ENCODE results near the gene ADCYAP1R1. TPM values are rescaled to one million over a fixed set of nuclear protein-coding genes. Genes with fewer than 3 reads are reported as not detected.

Gene ADCYAP1R1
- polyA plus RNA-seq, 5 donors = 0.61 to 2.5 (median 1.5) TPM

DNA sequence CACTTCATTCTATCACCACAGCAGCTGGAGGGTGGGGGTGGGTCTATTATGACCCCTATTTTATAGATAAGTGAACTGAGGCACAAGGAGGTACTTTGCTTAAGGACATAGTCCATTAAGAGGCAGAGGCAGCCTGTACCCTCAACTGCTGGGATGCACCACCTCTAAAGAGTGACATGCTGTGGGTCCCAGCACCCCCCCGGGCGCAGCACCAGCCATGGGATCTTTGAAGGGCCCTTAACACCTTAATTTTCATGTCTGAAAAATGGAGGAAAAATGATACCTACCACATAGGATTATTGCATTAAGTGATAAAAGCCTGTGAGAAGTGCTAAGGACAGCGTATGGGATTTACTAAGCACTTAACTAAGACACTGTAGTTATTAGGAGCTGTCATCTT is 15.4 kb downstream of the ADCYAP1R1 start:
- no peak for DNase-seq

DNA sequence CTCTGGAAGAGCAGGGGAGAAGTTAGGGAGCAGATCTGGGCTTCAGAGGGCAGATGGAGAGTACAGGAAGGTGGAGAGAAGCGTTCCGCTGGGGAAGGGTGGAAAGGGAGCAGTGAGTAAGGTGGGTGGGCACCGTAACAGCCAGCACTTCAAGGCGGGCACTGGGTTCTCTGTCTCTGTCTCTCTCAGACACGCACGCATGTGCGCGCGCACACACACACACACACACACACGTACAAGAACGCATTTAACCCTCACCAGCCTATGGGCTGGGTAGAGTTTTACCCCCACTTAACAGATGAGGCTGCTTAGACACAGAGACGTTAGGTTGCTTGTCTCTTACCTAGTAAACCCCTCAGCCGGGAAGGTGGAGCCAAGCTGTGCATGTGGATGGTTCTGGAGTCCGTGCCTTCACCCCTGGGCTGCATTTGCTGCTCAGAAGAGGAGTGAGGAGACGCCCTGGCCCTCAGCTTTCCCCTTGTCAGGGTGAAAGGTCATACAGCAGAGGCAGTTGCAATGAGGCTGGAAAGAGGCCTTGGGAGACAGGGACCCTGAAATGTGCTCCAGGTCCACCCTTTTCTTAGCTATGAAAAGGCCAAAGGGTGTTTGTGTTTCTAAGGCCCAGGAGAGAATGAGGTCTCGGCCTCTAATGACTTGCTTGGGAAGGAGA is 16.0 kb downstream of the ADCYAP1R1 start:
- no peak for DNase-seq

DNA sequence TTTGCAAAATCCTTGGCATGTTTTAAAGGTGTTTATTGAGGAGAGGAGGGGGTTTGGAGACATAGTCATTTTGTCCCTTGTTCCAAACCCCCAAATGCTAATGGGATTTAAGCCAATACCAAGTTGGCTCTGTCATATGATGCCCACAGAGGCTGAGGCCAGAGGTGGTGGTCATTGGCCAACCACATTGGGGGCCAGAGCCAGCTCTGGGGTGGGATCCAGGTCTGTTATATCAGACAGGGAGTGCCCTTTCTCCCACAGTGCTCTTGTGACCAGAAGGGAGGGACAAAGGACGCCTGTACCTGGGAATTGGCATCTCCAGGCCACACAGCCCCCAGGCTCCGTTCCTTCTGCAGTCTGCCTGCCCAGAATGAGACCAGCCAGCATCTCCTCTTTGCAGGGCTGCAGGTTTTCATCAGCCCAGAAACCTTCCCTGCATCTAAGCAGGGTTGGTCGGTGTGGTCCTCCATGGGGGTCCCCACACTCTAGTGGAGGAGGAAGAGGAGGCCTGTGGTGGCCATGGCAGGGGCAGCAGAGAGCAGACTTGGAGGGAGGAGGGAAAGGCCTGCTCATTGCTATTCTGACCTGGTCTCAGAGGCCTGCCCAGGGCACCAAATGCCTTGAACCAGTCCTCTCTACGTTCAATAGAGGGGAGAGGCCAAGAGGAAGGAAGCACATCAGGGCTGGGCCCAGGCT is 17.9 kb downstream of the ADCYAP1R1 start:
- no peak for DNase-seq

DNA sequence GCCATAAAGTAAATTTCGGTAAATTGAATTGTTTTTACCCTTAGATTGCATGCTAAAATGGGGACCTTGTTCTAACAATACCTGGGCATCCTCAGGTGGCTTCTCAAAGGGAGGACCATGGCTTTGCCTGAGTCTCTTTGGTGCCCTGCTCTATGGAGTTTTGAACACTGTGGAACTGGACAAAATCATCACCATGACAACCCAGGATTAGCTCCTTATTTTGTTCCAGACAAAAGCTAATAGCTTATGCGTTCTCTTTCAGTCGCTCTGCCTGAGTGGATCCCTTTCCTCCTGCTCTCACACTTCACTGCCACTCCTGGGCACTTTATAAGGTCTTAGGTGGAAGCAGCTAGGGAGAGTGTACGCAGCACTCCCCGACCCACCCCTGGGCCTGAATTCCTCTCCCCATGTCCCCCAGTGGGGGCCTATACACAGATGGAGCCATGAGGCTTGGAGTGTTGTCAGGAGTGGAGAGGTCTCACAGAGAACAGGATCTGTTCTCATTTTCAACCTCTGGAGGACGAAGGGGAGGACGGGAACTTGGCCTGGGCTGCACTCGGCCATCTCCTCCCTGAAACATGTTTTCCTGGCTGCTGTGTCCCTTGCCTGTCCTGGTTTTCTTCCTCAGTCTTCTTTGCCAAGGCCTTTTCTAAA is 19.0 kb downstream of the ADCYAP1R1 start:
- no peak for DNase-seq

DNA sequence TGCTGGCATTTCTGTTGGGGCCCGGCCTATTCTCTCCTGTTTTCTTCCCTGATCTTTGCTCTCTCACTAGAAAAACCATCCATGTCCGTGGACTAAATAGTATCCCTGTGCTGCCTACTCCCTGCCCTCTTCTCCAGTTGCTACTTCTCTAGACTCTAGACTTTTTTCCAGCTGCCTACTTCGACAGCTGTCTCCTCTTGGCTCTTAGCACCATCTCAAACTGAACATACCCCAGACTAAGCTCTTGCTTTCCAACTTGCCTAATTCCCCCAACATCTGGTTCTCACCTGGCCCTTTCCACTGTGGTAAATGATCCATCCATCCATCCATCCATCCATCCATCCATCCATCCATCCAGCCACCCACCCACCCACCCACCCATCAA is 19.5 kb downstream of the ADCYAP1R1 start:
- no peak for DNase-seq

DNA sequence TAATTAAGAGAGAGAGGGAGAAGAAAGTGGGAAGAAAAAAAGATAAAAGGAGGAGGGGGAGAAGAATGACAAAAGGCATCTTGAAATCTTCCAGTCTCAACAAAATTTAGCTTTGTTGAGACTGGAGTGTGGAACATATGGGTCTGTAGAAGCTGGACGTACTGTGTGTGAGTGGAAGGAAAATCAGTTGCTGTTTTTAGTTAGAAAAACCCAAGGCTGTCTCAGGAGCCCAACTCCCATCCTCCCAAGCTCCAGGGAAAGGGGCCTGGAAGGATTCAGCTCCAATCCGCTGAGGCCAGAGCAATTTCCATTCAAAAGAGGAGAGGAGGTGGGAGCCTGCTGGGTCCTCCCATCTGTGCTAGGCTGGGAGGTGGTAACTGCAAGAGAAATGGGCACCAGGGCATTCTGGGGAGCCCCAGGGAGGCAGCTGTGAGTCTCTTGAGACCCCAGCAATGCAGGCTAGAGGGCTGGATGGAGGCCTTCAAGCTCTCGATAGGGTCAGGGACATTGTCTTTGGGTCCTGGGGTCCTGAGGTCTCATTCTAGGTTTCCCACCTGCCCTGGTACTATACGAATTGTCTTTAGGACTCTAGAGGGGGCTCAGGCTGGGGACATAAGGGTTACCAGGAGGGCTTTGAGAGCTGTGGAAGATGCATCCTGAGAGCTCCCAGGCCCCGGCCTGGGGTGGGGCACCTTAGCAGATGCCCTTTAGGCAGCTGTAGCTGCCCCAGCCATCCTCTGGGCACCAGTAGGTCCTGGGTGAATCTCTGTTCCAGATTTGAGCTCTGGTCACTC is 21.4 kb downstream of the ADCYAP1R1 start:
- no peak for DNase-seq

DNA sequence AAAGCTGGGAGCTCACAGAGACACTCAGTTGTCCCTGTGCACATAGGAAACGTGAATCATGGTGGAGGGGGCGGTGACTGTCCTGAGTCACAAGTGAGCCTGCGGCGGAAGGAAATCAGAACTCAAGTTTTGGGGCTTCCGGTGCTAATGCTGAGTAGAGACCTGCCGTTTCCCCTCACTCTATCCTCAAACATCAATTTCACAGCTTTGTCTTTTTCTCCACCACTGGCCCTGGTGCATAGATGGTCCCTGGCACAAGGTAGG is 21.9 kb downstream of the ADCYAP1R1 start:
- DNase-seq = no peak

GRCh38 chr7:31074403-31075085 is 22.4 kb downstream of the ADCYAP1R1 start:
- no peak for DNase-seq

GRCh38 chr7:31075086-31075405 is 22.9 kb downstream of the ADCYAP1R1 start:
- DNase-seq = no peak

DNA sequence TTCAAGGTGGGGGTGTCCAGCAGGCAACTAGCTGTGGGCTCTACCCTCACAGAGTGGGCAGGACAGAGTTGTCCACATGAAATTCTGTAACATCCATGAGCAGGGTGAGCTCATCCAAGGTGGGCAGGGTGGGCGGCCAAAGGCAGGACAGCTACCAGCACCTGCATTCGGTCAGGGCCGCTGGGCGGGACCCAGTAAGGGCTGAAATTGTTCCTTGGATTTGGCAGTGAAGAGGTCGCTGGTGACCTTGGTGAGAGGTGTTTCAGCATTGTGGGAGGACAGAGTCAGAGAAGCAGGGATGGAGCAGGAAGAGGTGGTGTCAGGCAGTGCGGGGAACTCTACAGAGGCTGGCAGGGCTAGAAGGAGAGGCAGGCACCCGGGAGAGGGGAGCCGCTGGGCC is 23.9 kb downstream of the ADCYAP1R1 start:
- no peak for DNase-seq

DNA sequence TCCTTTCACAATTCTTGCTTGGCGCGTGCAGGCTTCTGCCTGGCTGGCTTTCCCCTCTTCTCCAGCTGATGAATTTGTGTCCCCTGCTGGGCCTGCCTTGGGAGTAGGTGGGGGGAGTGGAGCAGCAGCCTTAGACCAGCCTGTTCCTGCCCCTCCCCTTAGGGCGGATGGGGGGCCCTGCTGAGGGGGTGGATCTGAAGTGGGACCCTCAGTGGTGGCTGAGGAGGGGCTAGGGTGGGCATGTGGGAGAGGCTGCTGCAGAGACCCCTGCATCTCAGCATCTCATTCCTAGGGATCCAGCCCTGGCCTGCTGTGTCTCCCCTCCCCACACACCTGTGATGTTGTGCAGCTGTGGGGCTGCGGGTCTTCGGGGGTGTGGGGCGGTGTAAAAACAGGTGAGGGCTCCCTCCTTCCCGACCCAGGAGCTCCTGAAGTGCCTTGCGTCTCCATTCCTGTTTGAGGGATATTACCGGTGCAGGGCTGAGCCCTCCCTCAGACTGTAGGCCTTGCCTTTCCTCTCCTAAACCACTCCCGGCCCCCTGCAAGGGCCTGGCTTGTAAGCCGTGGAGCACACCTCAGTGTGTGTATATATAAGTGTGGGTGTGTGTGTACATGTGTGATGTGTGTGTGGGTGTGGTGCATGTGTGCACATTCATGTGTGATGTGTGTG is 24.7 kb downstream of the ADCYAP1R1 start:
- DNase-seq = no peak

DNA sequence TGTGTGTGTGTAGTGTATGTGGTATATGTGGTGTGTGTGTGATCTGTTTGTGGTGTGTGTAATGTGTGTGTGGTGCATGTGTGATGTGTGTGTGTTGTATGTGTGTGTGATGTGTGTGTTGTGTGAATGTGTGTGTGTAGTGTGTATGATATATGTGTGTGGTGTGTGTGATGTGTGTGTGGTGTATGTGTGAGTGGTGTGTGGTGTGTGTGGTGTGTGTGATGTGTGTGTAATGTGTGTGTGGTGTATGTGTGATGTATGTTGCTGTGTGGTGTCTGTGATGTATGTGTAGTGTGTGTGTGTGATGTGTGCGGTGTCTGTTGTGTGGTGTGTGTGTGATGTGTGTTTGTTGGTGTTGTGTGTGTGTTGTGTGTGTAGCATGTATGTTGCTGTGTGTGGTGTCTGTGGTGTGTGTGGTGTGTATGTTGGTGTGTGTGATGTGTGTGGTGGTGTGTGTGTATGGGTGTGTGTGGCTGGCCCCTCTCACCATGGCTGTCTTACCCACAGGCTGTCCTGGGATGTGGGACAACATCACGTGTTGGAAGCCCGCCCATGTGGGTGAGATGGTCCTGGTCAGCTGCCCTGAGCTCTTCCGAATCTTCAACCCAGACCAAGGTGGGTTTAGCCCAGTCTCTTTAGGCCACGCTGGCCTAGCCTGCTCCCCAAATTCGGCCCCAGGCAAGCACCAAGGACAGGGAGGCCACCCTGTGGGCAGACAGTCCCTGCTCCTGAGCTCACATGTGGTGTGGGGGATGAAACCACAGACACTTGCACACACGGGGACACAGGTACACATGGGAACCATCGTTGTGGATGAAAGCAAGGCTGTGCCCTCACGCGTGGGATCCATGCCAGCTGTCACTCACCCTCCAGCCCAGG is 25.6 kb downstream of the ADCYAP1R1 start:
- no peak for DNase-seq

DNA sequence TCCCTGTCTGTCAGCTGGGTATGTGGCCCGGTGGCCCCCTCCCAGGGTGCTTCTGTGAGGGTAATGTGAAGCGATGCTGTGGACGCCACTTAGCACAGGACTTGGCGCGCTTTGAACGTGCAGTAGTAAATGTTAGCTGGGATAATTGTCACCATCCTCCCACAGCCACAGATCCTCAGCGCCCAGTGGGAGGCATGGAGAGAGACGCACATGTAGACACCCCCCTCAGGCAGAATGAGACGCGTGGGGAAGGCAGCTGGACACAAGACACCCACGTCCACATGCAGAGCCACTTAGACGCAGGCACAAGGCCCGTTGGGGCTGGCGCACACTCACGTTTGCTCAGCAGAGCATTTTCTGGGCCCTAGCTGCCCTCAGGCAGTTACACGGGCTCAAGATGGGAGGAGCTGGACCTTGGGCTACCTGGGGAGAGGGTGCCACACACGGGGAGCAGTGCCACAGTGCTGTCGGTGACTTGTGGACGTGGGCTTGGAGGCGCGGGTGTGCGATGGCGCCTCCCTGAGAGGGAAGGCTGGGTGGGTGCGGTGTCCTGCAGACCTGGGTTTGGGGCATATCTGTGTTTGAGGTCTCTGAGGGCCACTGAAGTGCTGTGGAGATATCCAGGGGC is 26.4 kb downstream of the ADCYAP1R1 start:
- DNase-seq = no peak

DNA sequence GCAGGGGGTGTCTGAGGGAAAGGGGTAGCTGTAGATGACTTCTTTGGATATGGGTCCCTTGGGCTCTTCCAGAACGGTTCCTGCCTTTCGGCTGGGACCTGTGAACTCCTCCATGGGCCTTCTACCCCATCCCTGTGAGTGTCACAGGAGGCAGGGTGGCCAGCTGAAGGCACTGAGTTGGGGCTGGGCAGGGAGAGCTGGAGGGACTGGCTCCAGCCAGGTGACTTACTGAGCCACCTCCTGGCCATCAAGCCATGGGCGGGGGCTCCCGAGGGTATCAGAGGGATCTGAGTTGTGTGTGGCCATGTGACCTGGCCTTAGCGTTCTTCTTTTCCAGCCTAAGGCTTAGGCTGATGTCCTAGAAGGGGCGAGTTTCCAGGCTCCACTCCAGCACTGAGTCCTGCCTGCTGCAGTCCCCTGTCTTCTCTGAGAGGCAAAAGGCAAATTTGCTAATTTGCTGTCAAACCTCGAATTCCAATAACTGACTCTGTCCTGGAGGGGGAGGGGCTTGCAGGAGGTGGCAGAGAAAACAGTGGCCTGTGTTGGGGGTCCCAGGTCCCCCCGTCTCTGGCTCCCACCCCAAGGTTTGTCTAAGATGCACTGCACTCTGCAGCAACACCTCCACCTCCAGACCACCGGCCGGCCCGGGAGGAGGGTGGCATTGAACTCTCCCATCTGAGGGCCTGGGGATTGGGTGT is 27.2 kb downstream of the ADCYAP1R1 start:
- no peak for DNase-seq

DNA sequence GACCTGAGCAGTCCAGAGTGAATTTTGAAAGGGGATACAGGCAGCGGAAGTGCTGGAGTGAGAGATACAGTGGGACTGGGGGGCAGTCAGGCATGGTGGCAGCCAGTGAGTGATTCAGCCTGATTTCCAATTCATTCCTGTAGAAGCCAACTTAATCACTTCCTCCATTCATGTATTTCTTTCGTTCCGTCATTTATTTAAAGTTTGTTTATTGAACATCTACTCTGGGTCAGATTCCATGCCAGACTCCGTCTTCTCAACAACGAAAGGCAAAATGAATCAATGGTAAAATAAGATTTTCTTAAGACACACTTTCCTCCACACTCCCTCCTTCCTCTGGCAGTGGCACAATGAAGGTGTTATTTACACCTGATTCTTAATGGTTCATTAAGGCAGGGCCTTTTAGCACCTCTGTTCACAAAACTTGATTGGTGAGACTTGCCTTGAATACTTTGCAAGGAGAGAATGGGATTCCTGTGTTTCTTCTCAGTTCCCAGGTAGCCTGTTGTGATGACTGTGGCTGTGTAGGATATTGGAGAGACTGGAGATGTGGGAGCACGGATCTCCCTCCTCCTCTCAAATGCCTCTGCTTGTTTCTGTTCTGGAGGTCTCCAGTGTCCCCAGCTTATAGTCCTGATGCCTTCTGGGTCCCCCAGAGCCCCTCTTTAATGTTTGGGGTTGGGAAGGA is 27.9 kb downstream of the ADCYAP1R1 start:
- no peak for DNase-seq

DNA sequence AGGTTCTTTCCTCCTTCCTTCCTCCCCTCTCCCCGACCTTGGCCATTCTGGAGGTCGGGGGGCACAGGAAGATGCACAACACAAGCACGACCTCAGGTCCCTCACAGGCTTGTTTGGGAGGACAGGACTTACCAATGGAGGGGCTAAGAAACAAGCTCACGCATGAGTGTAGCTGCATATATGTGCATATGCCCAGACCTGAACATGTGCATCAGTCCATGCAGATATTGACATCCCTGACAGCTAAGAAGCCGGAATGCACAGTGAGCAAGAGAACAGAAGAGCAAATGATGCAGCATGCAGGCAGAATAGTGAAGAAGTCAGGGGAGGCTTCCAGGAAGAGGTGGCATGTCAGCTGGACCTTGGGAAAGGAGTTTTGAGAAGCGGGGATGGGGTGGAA is 28.7 kb downstream of the ADCYAP1R1 start:
- no peak for DNase-seq

GRCh38 chr7:31082017-31082416 is 29.9 kb downstream of the ADCYAP1R1 start:
- no peak for DNase-seq

DNA sequence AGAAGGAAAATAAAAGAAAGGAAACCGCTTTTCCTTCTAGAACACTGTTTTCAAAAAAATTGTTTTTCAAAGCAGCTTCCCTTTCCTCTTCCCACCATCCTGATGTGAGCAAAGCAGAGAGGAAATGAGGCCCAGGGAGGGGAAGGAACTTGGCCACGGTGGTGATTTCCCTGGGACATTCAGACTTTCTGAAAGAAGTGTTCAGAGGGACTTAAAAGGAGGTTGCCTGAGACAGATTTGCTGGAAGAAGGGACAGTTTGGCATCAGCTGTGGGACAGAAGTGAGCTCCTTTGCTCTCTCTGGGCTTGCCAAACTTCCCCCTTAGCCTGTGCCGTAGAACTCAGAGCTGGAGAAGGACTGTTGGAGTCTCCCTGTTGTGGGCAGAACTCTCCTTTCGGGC is 30.3 kb downstream of the ADCYAP1R1 start:
- DNase-seq = peak; percentile 7 to 8

All from right lung (tissue), 5 donors.